GM23338 (cell line): ENCODE results near the gene PGLYRP4. TPM values are rescaled to one million over a fixed set of nuclear protein-coding genes. Genes with fewer than 3 reads are reported as not detected.

Experiments
- ATAC-seq: fragments of 200-7000 bp; cut with Tn5 transposase; 3 replicates; pipeline ENCODE4 v1.9.1; 2020
- DNase-seq: peaks from one replicate; pipeline ENCODE4 v3.0.0-alpha.2; 2015; ENCODE audit warnings: low spot score
- H2AFZ ChIP-seq: fragments of 200-600 bp; sonication (generic); 2 replicates; pipeline ENCODE4 v1.8.0; 2016; ENCODE audit warnings: antibody characterized with exemption, mild to moderate bottlenecking, moderate library complexity
- H3F3A ChIP-seq: fragments of 200-600 bp; sonication (generic); replicated peaks from 2 replicates; pipeline ENCODE4 v1.8.0; 2017; ENCODE audit warnings: antibody characterized with exemption, mixed run types, low read depth
- H3K27ac ChIP-seq: fragments of 200-600 bp; sonication (generic); 2 replicates; pipeline ENCODE4 v1.6.1; 2016; ENCODE audit warnings: low read depth
- H3K27me3 ChIP-seq: fragments of 200-600 bp; sonication (generic); 2 replicates; pipeline ENCODE4 v1.8.0; 2016; ENCODE audit warnings: mild to moderate bottlenecking, mixed run types, moderate library complexity; ENCODE audit not compliant: insufficient read depth
- H3K36me3 ChIP-seq: fragments of 200-600 bp; sonication (generic); 2 replicates; pipeline ENCODE4 v1.8.0; 2016; ENCODE audit warnings: mild to moderate bottlenecking; ENCODE audit not compliant: insufficient read depth
- H3K4me1 ChIP-seq: fragments of 200-600 bp; sonication (generic); 2 replicates; pipeline ENCODE4 v1.8.0; 2016; ENCODE audit warnings: mild to moderate bottlenecking, moderate library complexity; ENCODE audit not compliant: insufficient read depth
- H3K4me2 ChIP-seq: fragments of 200-600 bp; sonication (generic); 2 replicates; pipeline ENCODE4 v1.7.1; 2017; ENCODE audit warnings: mixed run types
- H3K4me3 ChIP-seq: fragments of 200-600 bp; sonication (generic); 2 replicates; pipeline ENCODE4 v1.6.1; 2016; ENCODE audit warnings: mixed run types
- H3K79me2 ChIP-seq: fragments of 200-600 bp; sonication (generic); replicated peaks from 2 replicates; pipeline ENCODE4 v1.8.0; 2017; ENCODE audit warnings: mild to moderate bottlenecking; ENCODE audit not compliant: insufficient read depth
- H3K9me2 ChIP-seq: fragments of 200-600 bp; sonication (generic); 2 replicates; pipeline ENCODE4 v1.8.0; 2017; ENCODE audit not compliant: insufficient read depth
- H4K20me1 ChIP-seq: fragments of 200-600 bp; sonication (generic); replicated peaks from 2 replicates; pipeline ENCODE4 v1.8.0; 2017; ENCODE audit warnings: mild to moderate bottlenecking; ENCODE audit not compliant: insufficient read depth
- H3K27ac Mint-ChIP-seq: 2 replicates; pipeline ENCODE4 v1.8.0; 2020; ENCODE audit warnings: inconsistent platforms, mild to moderate bottlenecking, moderate library complexity, mixed read lengths
- H3K27me3 Mint-ChIP-seq: 3 replicates; pipeline ENCODE4 v1.8.0; 2022; ENCODE audit warnings: low read depth, mild to moderate bottlenecking, moderate library complexity, mixed read lengths, inconsistent platforms; ENCODE audit not compliant: insufficient read depth, poor library complexity
- H3K36me3 Mint-ChIP-seq: 3 replicates; pipeline ENCODE4 v1.8.0; 2021; ENCODE audit warnings: low read depth, mild to moderate bottlenecking, inconsistent platforms, moderate library complexity, mixed read lengths
- H3K4me1 Mint-ChIP-seq: 3 replicates; pipeline ENCODE4 v1.8.0; 2020; ENCODE audit warnings: mild to moderate bottlenecking, inconsistent platforms, mixed read lengths
- H3K4me3 Mint-ChIP-seq: 3 replicates; pipeline ENCODE4 v1.8.0; 2021; ENCODE audit warnings: moderate library complexity, mild to moderate bottlenecking, inconsistent platforms, mixed read lengths
- H3K9me3 Mint-ChIP-seq: 3 replicates; pipeline ENCODE4 v1.8.0; 2020; ENCODE audit warnings: moderate library complexity, mild to moderate bottlenecking, inconsistent platforms, mixed read lengths
- CREB1 ChIP-seq: fragments of 250-450 bp; sonication (Bioruptor Pico); IDR thresholded peaks from 2 replicates; pipeline ENCODE4 v1.5.0; 2020; ENCODE audit warnings: low read depth, mild to moderate bottlenecking, moderate library complexity
- EZH2 ChIP-seq: fragments of 200-600 bp; sonication (generic); IDR thresholded peaks from one replicate; pipeline ENCODE4 v1.8.0; 2017; ENCODE audit warnings: antibody characterized with exemption, mild to moderate bottlenecking, low read depth; ENCODE audit not compliant: unreplicated experiment
- EZH2phosphoT487 ChIP-seq: fragments of 200-600 bp; sonication (generic); IDR thresholded peaks from one replicate; pipeline ENCODE4 v1.8.1; 2018; ENCODE audit warnings: antibody characterized with exemption; ENCODE audit not compliant: unreplicated experiment
- JUNB ChIP-seq: IDR thresholded peaks from one replicate; pipeline ENCODE4 v1.6.1; 2016; ENCODE audit warnings: antibody characterized with exemption; ENCODE audit not compliant: unreplicated experiment
- NANOG ChIP-seq: IDR thresholded peaks from 2 replicates; pipeline ENCODE4 v1.6.1; 2016; ENCODE audit warnings: antibody characterized with exemption, borderline replicate concordance
- POLR2AphosphoS5 ChIP-seq: IDR thresholded peaks from 2 replicates; pipeline ENCODE4 v1.6.1; 2016; ENCODE audit warnings: antibody characterized with exemption, low read depth
- STAT1 ChIP-seq: IDR thresholded peaks from one replicate; pipeline ENCODE4 v1.6.1; 2016; ENCODE audit warnings: antibody characterized with exemption; ENCODE audit not compliant: unreplicated experiment
- ZNF114 ChIP-seq: fragments of 250-450 bp; sonication (Bioruptor Pico); IDR thresholded peaks from 2 replicates; pipeline ENCODE4 v1.5.0; 2020; ENCODE audit warnings: mild to moderate bottlenecking, moderate library complexity
- ZNF331 ChIP-seq: fragments of 250-450 bp; sonication (Bioruptor Pico); IDR thresholded peaks from 2 replicates; pipeline ENCODE4 v1.5.0; 2020; ENCODE audit warnings: low read depth, mild to moderate bottlenecking, moderate library complexity
- polyA plus RNA-seq: library from polyadenylated mRNA; unstranded; fragments of >200 nt; fragmentation: Nextera tagmentation; extraction: Ambion mirVana; gene quantifications from 2 replicates; pipeline ENCODE4 v1.2.1, GENCODE V29; 2016
- total RNA-seq: library from RNA; depleted of rRNA; stranded (reverse); fragments of >200 nt; shearing (Covaris generic); gene quantifications from 2 replicates; pipeline ENCODE4 v1.2.3, GENCODE V29; 2014
- TF ChIP-seq, protein P1 (sequence below): IDR thresholded peaks from 2 replicates; pipeline ENCODE4 v1.6.1; 2016; ENCODE audit warnings: antibody characterized with exemption
- TF ChIP-seq, protein P2 (sequence below): IDR thresholded peaks from one replicate; pipeline ENCODE4 v1.6.1; 2018; ENCODE audit warnings: antibody characterized with exemption; ENCODE audit not compliant: unreplicated experiment

Gene PGLYRP4
- total and polyA plus RNA-seq, 2 experiments from 2014 or later = not detected

DNA sequence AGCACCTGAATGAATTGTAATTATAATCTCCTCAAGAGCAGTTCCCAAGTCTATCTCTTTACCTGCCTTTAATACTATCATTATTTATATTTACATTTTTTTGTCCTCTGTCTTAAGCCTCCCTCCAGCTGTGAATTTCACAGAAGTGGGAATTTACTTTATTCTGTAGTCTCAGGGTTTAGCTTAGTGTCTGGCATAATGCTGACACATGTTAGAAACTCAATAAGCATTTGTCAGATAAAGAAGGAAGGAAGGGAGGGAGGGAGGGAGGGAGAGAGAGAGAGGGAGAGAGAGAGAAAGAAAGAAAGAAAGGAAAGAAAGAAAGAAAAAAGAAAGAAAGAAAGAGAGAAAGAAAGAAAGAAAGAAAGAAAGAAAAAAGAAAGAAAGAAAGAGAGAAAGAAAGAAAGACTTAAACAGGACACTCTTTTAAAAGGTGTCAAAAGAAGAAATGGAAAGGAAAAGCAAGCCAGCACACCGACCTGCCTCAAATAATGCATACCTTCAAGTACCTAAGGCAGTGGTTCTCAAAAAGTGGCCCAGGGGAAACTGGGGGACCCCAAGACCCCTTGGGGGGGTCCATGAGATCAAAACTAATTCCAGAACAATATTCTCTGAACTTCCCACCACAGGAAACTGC, 1.8 kb upstream of the PGLYRP4 start:
- H3K9me2 ChIP-seq = no peaks in the 10 kb centered on the region
- no peaks in the 10 kb centered on the region for H3K36me3 ChIP-seq
- Mint-ChIP-seq H3K4me1 (no peaks in the 10 kb centered on the region), H3K4me3 (no peak overlapping the region), H3K36me3 (no peaks in the 10 kb centered on the region), H3K27me3 (peaks cover 10% of the 10 kb centered on the region), H3K27ac (no peak overlapping the region), H3K9me3 (no peaks in the 10 kb centered on the region)
- no peak overlapping the region for H3K27ac ChIP-seq
- no peaks in the 10 kb centered on the region for H4K20me1 ChIP-seq
- ATAC-seq (no peak), DNase-seq (no peak)
- H2AFZ ChIP-seq = no peak overlapping the region
- no peak overlapping the region for H3K4me3 ChIP-seq
- H3K79me2 ChIP-seq = no peaks in the 10 kb centered on the region
- TF ChIP-seq JUNB = no peak
- TF ChIP-seq ZNF114 (CRISPR knock-in tag) = no peak
- no peak for TF ChIP-seq CREB1 (CRISPR knock-in tag)
- no peak for TF ChIP-seq ZNF331 (CRISPR knock-in tag)
- TF ChIP-seq, protein P1, sequence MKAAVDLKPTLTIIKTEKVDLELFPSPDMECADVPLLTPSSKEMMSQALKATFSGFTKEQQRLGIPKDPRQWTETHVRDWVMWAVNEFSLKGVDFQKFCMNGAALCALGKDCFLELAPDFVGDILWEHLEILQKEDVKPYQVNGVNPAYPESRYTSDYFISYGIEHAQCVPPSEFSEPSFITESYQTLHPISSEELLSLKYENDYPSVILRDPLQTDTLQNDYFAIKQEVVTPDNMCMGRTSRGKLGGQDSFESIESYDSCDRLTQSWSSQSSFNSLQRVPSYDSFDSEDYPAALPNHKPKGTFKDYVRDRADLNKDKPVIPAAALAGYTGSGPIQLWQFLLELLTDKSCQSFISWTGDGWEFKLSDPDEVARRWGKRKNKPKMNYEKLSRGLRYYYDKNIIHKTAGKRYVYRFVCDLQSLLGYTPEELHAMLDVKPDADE = no peak
- TF ChIP-seq STAT1 = no peak
- no peak for TF ChIP-seq EZH2
- TF ChIP-seq NANOG = no peak
- no peak for TF ChIP-seq POLR2AphosphoS5
- no peak for TF ChIP-seq EZH2phosphoT487
- TF ChIP-seq, protein P2, sequence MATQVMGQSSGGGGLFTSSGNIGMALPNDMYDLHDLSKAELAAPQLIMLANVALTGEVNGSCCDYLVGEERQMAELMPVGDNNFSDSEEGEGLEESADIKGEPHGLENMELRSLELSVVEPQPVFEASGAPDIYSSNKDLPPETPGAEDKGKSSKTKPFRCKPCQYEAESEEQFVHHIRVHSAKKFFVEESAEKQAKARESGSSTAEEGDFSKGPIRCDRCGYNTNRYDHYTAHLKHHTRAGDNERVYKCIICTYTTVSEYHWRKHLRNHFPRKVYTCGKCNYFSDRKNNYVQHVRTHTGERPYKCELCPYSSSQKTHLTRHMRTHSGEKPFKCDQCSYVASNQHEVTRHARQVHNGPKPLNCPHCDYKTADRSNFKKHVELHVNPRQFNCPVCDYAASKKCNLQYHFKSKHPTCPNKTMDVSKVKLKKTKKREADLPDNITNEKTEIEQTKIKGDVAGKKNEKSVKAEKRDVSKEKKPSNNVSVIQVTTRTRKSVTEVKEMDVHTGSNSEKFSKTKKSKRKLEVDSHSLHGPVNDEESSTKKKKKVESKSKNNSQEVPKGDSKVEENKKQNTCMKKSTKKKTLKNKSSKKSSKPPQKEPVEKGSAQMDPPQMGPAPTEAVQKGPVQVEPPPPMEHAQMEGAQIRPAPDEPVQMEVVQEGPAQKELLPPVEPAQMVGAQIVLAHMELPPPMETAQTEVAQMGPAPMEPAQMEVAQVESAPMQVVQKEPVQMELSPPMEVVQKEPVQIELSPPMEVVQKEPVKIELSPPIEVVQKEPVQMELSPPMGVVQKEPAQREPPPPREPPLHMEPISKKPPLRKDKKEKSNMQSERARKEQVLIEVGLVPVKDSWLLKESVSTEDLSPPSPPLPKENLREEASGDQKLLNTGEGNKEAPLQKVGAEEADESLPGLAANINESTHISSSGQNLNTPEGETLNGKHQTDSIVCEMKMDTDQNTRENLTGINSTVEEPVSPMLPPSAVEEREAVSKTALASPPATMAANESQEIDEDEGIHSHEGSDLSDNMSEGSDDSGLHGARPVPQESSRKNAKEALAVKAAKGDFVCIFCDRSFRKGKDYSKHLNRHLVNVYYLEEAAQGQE = no peak
- no peaks in the 10 kb centered on the region for H3F3A ChIP-seq
- H3K4me1 ChIP-seq = no peaks in the 10 kb centered on the region
- no peak overlapping the region for H3K4me2 ChIP-seq
- no peaks in the 10 kb centered on the region for H3K27me3 ChIP-seq
